ENCODE results near the gene LIX1L. TPM values are rescaled to one million over a fixed set of nuclear protein-coding genes. Genes with fewer than 3 reads are reported as not detected.

LIX1L gene
- total RNA-seq = 10 to 100 TPM; 35.1 to 52.9 (median 39.5) TPM
- 10 to 100 TPM; 11.0 to 17.8 (median 14.4) TPM for polyA plus RNA-seq
- long read RNA-seq, donor 1, partial matches to known transcripts = 0 of 4 reads
- long read RNA-seq, donor 1, other reads (novel, unspliced or antisense) = 0 of 4 reads
- long read RNA-seq, donor 2, transcript LIX1L-201 (6 exons, 3,975 nt) = major isoform, 5 of 5 reads
- long read RNA-seq, donor 2, partial matches to known transcripts = 0 of 5 reads
- long read RNA-seq, donor 2, other reads (novel, unspliced or antisense) = 0 of 5 reads

DNA sequence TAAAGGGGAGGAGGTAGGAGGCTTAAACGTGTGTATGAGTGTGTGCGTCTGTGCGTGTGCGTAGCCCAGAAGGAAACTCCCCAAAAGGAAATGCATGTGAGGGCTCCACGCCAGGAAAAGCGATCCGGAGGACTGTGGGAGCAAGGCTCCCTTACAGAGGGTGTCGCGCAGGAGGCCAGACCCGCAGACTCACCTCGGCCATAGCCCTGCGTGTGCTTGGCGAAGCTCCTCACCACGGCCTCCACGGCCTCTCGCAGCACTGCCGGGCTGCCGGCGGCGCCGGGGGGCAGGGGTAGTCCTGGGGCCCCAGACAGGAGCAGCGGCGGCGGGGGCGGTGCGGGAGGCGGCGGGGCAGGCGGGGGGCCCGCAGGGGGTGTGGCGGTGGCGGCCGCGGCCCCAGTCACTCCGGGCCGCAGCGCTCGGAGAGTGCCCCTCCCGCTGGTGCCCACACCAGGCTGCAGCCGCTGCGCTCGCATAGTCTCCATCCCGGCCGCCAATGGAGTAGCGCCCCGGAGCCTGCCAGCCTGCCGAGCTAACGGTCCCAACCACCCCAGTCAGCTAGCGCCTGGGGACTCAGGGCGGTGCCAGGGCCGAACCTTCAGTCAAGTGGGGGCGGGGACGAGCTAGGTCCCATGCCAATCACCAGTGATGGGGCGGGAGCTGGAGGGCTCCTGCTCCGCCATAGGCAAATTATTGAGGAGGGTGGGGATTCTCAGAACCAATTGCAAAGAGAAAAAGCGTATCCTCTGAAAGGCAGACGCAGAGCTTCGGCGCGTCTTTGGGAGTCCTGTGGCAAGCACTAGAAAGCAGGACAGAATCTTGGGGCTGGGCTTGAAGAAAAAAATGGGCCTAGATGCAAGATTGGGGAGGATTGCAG, at the start of gene LIX1L:
TSS of gene LIX1L (minus strand) at position 575 of the 877 bp plus-strand sequence. CDS start at position 485, 90 bp downstream.
- 0 to 1% (median 0%) methylated on average over 27 to 60 of the region's 60 CpGs for WGBS, 5 donors
- Histone ChIP-seq H3K27ac (peak within 1 kb of the TSS; percentile 76 to 99 (median 96)), H3K4me1 (peaks cover 34 to 95% (median 81%) of the 10 kb centered on the region in 6 donors), H3K4me3 (peak within 1 kb of the TSS; percentile 50 to 91 (median 80)), H3K9me3 (no peaks in the 10 kb centered on the region), H3K36me3 (peaks cover 0 to 4% (median 0%) of the 10 kb centered on the region in 6 donors), H3K27me3 (replicated peaks in 1 of 7) (peaks cover 0 to 14% (median 0%) of the 10 kb centered on the region in 7 donors)
- peak; percentile 99 for DNase-seq
- TF ChIP-seq POLR2AphosphoS5 (IDR thresholded peaks at IDR 0.05) (peak; percentile 96 to 99 (median 98)), POLR2A (IDR thresholded peaks at IDR 0.05) (peak; percentile 38 to 81 (median 62))
- TF ChIP-seq, protein P1, sequence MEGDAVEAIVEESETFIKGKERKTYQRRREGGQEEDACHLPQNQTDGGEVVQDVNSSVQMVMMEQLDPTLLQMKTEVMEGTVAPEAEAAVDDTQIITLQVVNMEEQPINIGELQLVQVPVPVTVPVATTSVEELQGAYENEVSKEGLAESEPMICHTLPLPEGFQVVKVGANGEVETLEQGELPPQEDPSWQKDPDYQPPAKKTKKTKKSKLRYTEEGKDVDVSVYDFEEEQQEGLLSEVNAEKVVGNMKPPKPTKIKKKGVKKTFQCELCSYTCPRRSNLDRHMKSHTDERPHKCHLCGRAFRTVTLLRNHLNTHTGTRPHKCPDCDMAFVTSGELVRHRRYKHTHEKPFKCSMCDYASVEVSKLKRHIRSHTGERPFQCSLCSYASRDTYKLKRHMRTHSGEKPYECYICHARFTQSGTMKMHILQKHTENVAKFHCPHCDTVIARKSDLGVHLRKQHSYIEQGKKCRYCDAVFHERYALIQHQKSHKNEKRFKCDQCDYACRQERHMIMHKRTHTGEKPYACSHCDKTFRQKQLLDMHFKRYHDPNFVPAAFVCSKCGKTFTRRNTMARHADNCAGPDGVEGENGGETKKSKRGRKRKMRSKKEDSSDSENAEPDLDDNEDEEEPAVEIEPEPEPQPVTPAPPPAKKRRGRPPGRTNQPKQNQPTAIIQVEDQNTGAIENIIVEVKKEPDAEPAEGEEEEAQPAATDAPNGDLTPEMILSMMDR (IDR thresholded peaks at IDR 0.05 in 8 of 11, conservative IDR thresholded peaks at IDR 0.05 in 3 of 11) = peak in 2 of 11 experiments; percentile 18 to 28
- intact Hi-C loops (cut with DNase I; ENCODE audit: low total_unique reads) = no loop called here

DNA sequence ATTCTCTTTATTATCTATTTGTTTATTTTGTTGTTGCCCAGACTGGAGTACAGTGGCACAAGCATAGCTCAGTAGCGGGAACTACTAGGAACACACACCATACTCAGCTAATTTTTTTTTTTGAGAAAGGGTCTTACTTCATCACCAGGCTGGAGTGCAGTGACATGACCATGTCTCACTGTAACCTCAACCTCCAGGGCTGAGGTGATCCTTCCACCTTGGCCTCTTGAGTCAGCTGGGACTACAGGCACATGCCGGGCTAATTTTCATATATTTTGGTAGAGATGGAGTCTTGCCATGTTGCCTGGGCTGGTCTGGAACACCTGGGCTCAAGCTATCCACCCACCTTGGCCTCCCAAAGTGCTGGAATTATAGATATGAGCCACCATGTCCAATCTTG, 43.9 kb upstream of the LIX1L start:
- no peak for DNase-seq
- intact Hi-C loops (cut with DNase I; ENCODE audit: low total_unique reads) = no loop called here
- Histone ChIP-seq H3K9me3 (no peaks in the 10 kb centered on the region), H3K4me1 (peaks cover 21 to 96% (median 60%) of the 10 kb centered on the region in 6 donors), H3K27me3 (replicated peaks in 1 of 7) (no peaks in the 10 kb centered on the region), H3K4me3 (peak overlapping the region in 1 of 8 donors; percentile 27), H3K36me3 (no peaks in the 10 kb centered on the region), H3K27ac (peak overlapping the region in 7 of 8 donors; percentile 25 to 100 (median 61))
- TF ChIP-seq POLR2AphosphoS5 (IDR thresholded peaks at IDR 0.05) (no peak), POLR2A (IDR thresholded peaks at IDR 0.05) (no peak)
- TF ChIP-seq, protein P1 (IDR thresholded peaks at IDR 0.05 in 8 of 11, conservative IDR thresholded peaks at IDR 0.05 in 3 of 11) = no peak
- 90 to 98% (median 97%) methylated on average over 2 of the region's 2 CpGs for WGBS, 5 donors

DNA sequence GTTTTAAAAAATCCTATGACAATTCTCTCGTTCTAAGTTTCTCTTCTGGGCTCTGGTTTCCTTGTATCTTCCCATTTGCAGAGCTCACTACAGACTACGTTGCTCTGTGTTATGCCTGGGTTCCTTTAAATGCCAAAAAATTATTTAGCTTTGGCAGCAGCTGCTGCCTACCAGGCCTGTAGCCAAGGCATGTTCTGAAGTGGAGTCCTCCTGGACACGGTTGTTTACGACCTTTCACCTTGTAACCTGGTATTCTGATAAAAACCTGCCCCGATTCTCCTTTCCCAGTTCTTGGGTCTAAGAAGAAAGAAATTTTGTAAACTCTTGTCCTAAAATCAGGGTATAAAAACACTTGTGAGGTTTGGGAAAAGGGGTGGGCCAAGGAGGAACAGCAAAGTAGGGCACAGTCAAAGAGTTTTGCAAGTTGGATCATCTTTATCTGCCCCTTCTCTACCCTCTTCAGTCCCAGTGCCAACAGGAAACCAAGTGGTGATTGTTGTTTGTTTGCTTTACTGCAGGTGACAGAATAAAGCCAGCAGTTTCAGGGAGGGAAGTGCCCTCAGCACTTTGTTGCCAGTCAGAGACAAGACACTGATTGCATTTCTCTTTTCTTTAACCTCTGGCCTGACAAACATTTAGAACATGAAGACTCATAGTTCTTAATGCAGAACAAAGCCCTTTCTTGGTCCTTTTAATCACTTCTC, 41.7 kb upstream of the LIX1L start:
- no peaks in the 10 kb centered on the region for H3K27me3 ChIP-seq (replicated peaks in 1 of 7)
- H3K36me3 ChIP-seq = peaks cover 6 to 14% (median 10%) of the 10 kb centered on the region in 6 donors
- WGBS, 5 donors = 37 to 49% (median 46%) methylated on average over 5 of the region's 5 CpGs
- peak overlapping the region; percentile 93 to 100 (median 99) for H3K27ac ChIP-seq
- no peak for DNase-seq
- intact Hi-C loops (cut with DNase I; ENCODE audit: low total_unique reads) = no loop called here
- TF ChIP-seq, protein P1 (IDR thresholded peaks at IDR 0.05 in 8 of 11, conservative IDR thresholded peaks at IDR 0.05 in 3 of 11) = peak in 2 of 11 experiments; percentile 13 to 26
- TF ChIP-seq POLR2A (IDR thresholded peaks at IDR 0.05) (peak in 2 of 3 donors; percentile 30 to 78), POLR2AphosphoS5 (IDR thresholded peaks at IDR 0.05) (peak in 1 of 3 donors; percentile 98)
- H3K9me3 ChIP-seq = no peaks in the 10 kb centered on the region
- H3K4me1 ChIP-seq = peaks cover 13 to 74% (median 40%) of the 10 kb centered on the region in 6 donors
- peak overlapping the region in 3 of 8 donors; percentile 0 to 100 (median 3) for H3K4me3 ChIP-seq

Measured in spleen (tissue), 13 donors.